Left ventricle myocardium inferior (tissue), 1 donor: ENCODE measurements around the gene IGFBP7. TPM values are rescaled to one million over a fixed set of nuclear protein-coding genes. Genes with fewer than 3 reads are reported as not detected.

Source experiments
- DNase-seq: peaks from one replicate; pipeline ENCODE4 v3.0.0-alpha.2; 2020
- H3K27ac ChIP-seq: fragments of 200-600 bp; replicated peaks from 2 replicates; pipeline ENCODE4 v1.8.0; 2021
- H3K27me3 ChIP-seq: fragments of 200-600 bp; 2 replicates; pipeline ENCODE4 v1.8.0; 2021; ENCODE audit warnings: low read depth
- H3K36me3 ChIP-seq: fragments of 200-600 bp; 2 replicates; pipeline ENCODE4 v1.8.0; 2021
- H3K4me1 ChIP-seq: fragments of 200-600 bp; 2 replicates; pipeline ENCODE4 v1.8.0; 2021
- H3K4me3 ChIP-seq: fragments of 200-600 bp; 2 replicates; pipeline ENCODE4 v1.8.0; 2021; ENCODE audit warnings: mild to moderate bottlenecking, moderate library complexity
- H3K9me3 ChIP-seq: fragments of 200-600 bp; replicated peaks from 2 replicates; pipeline ENCODE4 v1.8.0; 2021
- intact Hi-C: fragments of 100-400 bp; cut with micrococcal nuclease; formaldehyde crosslinking; loops from one replicate; pipeline ENCODE4 v1.11.0; 2022
- total RNA-seq: library from RNA; stranded (reverse); fragmentation: NEBNext Ultra II Directional; extraction: Animal tissue kit (Norgen Biotek cat#: 25700); gene quantifications from one replicate; pipeline ENCODE4 v1.2.1, GENCODE V29; 2021
- TF ChIP-seq, protein P1 (sequence below): fragments of 200-600 bp; IDR thresholded peaks from 2 replicates; pipeline ENCODE4 v1.8.0; 2021; ENCODE audit warnings: antibody characterized with exemption, mild to moderate bottlenecking, borderline replicate concordance
- donor health status: DM: no; HTN: yes; CAD: no; lungs with severe emphysema.

IGFBP7 gene
- total RNA-seq, 1 donor from 2014 or later = 698 TPM

GRCh38 chr4:57122959-57123358, 12.8 kb upstream of the IGFBP7 start:
- peaks cover 22% of the 10 kb centered on the region for H3K9me3 ChIP-seq
- H3K4me1 ChIP-seq = peaks cover 21% of the 10 kb centered on the region
- intact Hi-C loops = no loop called here

GRCh38 chr4:57119054-57119651, 9.0 kb upstream of the IGFBP7 start:
- peaks cover 24% of the 10 kb centered on the region for H3K4me1 ChIP-seq
- H3K9me3 ChIP-seq = peaks cover 11% of the 10 kb centered on the region
- peak overlapping the region; percentile 88 for H3K27ac ChIP-seq
- TF ChIP-seq, protein P1, sequence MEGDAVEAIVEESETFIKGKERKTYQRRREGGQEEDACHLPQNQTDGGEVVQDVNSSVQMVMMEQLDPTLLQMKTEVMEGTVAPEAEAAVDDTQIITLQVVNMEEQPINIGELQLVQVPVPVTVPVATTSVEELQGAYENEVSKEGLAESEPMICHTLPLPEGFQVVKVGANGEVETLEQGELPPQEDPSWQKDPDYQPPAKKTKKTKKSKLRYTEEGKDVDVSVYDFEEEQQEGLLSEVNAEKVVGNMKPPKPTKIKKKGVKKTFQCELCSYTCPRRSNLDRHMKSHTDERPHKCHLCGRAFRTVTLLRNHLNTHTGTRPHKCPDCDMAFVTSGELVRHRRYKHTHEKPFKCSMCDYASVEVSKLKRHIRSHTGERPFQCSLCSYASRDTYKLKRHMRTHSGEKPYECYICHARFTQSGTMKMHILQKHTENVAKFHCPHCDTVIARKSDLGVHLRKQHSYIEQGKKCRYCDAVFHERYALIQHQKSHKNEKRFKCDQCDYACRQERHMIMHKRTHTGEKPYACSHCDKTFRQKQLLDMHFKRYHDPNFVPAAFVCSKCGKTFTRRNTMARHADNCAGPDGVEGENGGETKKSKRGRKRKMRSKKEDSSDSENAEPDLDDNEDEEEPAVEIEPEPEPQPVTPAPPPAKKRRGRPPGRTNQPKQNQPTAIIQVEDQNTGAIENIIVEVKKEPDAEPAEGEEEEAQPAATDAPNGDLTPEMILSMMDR = no peak
- no peaks in the 10 kb centered on the region for H3K36me3 ChIP-seq
- intact Hi-C loops = no loop called here
- DNase-seq = peak; percentile 55
- peak overlapping the region; percentile 46 for H3K4me3 ChIP-seq
- no peaks in the 10 kb centered on the region for H3K27me3 ChIP-seq

More at GRCh38 chr4:57122959-57123358, 12.8 kb upstream of the IGFBP7 start:
- TF ChIP-seq, protein P1 = no peak
- Histone ChIP-seq H3K27ac (no peak overlapping the region), H3K4me3 (no peak overlapping the region), H3K36me3 (no peaks in the 10 kb centered on the region), H3K27me3 (no peaks in the 10 kb centered on the region)
- no peak for DNase-seq

DNA sequence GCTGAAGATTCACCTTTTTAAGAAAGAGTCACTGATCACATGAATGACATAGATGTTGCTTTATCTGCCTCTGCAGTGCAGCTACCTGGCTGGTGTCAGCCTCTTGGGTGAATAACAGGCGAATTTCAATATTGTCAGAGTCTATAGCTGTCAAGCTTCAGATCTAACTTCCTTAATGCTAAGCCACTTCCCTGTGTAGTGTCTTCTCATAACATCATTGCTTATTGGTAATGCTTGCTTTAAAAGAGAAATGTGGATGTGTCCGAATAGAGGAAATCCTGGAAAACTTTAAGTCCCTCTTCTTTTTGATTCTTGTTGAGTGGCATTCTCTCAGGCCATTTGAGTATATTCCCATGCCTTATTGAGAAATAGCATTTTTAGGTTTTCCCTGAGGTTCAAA, 7.3 kb upstream of the IGFBP7 start:
- Histone ChIP-seq H3K4me3 (no peak overlapping the region), H3K36me3 (no peaks in the 10 kb centered on the region), H3K4me1 (peaks cover 28% of the 10 kb centered on the region), H3K27me3 (no peaks in the 10 kb centered on the region), H3K27ac (no peak overlapping the region), H3K9me3 (peaks cover 2% of the 10 kb centered on the region)
- intact Hi-C loops = no loop called here
- no peak for DNase-seq
- TF ChIP-seq, protein P1 = no peak

DNA sequence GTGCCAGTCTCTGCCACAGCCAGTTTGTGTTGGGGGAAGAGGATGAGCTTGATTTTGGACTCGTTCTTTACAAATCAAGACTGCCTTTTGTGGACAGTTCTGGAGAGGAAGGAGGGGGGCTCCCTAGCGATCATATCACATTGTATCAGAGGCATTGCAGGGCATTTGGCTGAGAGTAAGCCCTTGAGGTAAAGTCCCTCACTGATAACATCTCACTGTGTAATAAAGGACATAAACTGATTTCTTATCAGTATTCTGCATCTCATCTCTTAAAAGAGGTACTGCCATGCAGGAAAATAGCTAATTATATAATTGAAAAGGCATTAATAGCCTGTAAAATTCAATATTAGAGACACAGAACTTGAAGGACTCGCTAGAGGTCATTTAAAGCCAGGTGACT, 6.1 kb upstream of the IGFBP7 start:
- Histone ChIP-seq H3K4me3 (no peak overlapping the region), H3K9me3 (no peaks in the 10 kb centered on the region), H3K27ac (no peak overlapping the region), H3K4me1 (peaks cover 37% of the 10 kb centered on the region), H3K27me3 (no peaks in the 10 kb centered on the region), H3K36me3 (no peaks in the 10 kb centered on the region)
- intact Hi-C loops = no loop called here
- no peak for DNase-seq
- TF ChIP-seq, protein P1 = no peak

DNA sequence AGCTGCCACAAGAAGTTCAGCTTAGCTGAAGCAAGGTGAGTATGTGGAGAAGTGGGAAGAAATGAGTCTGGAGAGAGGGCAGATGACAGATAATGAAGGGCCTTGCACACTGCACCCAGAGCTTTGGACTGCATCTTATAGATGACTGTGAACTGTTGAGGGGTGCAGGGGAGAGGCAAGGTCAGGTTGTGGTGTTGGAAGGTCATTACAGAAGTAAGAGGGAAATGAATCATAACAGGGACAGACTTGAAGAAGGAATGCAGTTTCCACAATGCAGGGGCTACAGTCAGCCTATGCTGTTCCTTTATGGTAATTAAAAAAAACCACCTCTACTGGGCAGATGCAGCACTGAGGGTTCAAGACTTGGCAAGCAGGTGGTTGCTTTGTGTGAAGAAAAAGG, 4.8 kb upstream of the IGFBP7 start:
- intact Hi-C loops = no loop called here
- Histone ChIP-seq H3K36me3 (no peaks in the 10 kb centered on the region), H3K9me3 (no peaks in the 10 kb centered on the region), H3K4me3 (no peak overlapping the region), H3K4me1 (peaks cover 41% of the 10 kb centered on the region), H3K27ac (no peak overlapping the region), H3K27me3 (no peaks in the 10 kb centered on the region)
- TF ChIP-seq, protein P1 = no peak
- no peak for DNase-seq
